ENCODE results near the gene DIDO1.

DIDO1 gene

GRCh38 chr20:62958388-62959100, 32.2 kb upstream of the DIDO1 start:
- no peak for TF ChIP-seq REST (IDR thresholded peaks at IDR 0.05; ENCODE audit: low read depth)
- TF ChIP-seq TEAD4 (IDR thresholded peaks at IDR 0.05) = no peak
- TF ChIP-seq NFIC (IDR thresholded peaks at IDR 0.05) = no peak
- TF ChIP-seq CEBPB (IDR thresholded peaks at IDR 0.05) = no peak
- no peak for TF ChIP-seq TCF12 (IDR thresholded peaks at IDR 0.05; ENCODE audit: low read depth)
- TF ChIP-seq YY1 (IDR thresholded peaks at IDR 0.05; ENCODE audit: low read depth) = no peak
- TF ChIP-seq RAD21 (IDR thresholded peaks at IDR 0.05; ENCODE audit: low read depth) = no peak
- no peak for TF ChIP-seq USF1 (IDR thresholded peaks at IDR 0.05)
- no peak for TF ChIP-seq TAF1 (IDR thresholded peaks at IDR 0.05; ENCODE audit: low read depth)
- no peak for TF ChIP-seq MAX (IDR thresholded peaks at IDR 0.05)
- TF ChIP-seq EP300 (IDR thresholded peaks at IDR 0.05; ENCODE audit: borderline replicate concordance) = no peak
- TF ChIP-seq EGR1 (IDR thresholded peaks at IDR 0.05) = no peak
- no peak for TF ChIP-seq FOXM1 (IDR thresholded peaks at IDR 0.05; ENCODE audit: borderline replicate concordance, low read depth)
- no peak for TF ChIP-seq CREB1 (IDR thresholded peaks at IDR 0.05; ENCODE audit: low read depth)
- TF ChIP-seq ZBTB7A (IDR thresholded peaks at IDR 0.05; ENCODE audit: low read depth) = no peak

GRCh38 chr20:62957136-62958117, 31.1 kb upstream of the DIDO1 start:
- no peak for TF ChIP-seq TEAD4 (IDR thresholded peaks at IDR 0.05)
- TF ChIP-seq EGR1 (IDR thresholded peaks at IDR 0.05) = no peak
- no peak for TF ChIP-seq TAF1 (IDR thresholded peaks at IDR 0.05; ENCODE audit: low read depth)
- TF ChIP-seq RAD21 (IDR thresholded peaks at IDR 0.05; ENCODE audit: low read depth) = no peak
- no peak for TF ChIP-seq FOXM1 (IDR thresholded peaks at IDR 0.05; ENCODE audit: borderline replicate concordance, low read depth)
- TF ChIP-seq NFIC (IDR thresholded peaks at IDR 0.05) = no peak
- TF ChIP-seq REST (IDR thresholded peaks at IDR 0.05; ENCODE audit: low read depth) = no peak
- TF ChIP-seq EP300 (IDR thresholded peaks at IDR 0.05; ENCODE audit: borderline replicate concordance) = no peak
- no peak for TF ChIP-seq ZBTB7A (IDR thresholded peaks at IDR 0.05; ENCODE audit: low read depth)

GRCh38 chr20:62956387-62957135, 30.3 kb upstream of the DIDO1 start:
- TF ChIP-seq EGR1 (IDR thresholded peaks at IDR 0.05) (no peak), TAF1 (IDR thresholded peaks at IDR 0.05; ENCODE audit: low read depth) (no peak), MAX (IDR thresholded peaks at IDR 0.05) (no peak), REST (IDR thresholded peaks at IDR 0.05; ENCODE audit: low read depth) (no peak)

All from Ishikawa (cell line).